MM.1S (cell line): ENCODE results near the gene SYT17.

Source experiments
- DNase-seq: peaks from one replicate; pipeline ENCODE4 v3.0.0-alpha.2; 2015
- H2AFZ ChIP-seq: fragments of 300-600 bp; sonication (generic); 2 replicates; pipeline ENCODE4 v1.6.0; 2016; ENCODE audit warnings: antibody characterized with exemption, low read length
- H3F3A ChIP-seq: fragments of 300-600 bp; sonication (generic); 2 replicates; pipeline ENCODE4 v1.6.1; 2016; ENCODE audit warnings: mild to moderate bottlenecking, antibody characterized with exemption, low read length, moderate library complexity, mixed read lengths; ENCODE audit not compliant: insufficient read depth
- H3K27ac ChIP-seq: fragments of 300-600 bp; sonication (generic); 2 replicates; pipeline ENCODE4 v1.5.1; 2016; ENCODE audit warnings: mild to moderate bottlenecking, low read length
- H3K27me3 ChIP-seq: fragments of 300-600 bp; sonication (generic); replicated peaks from 2 replicates; pipeline ENCODE4 v1.6.0; 2016; ENCODE audit warnings: low read length; ENCODE audit not compliant: insufficient read depth
- H3K36me3 ChIP-seq: fragments of 300-600 bp; sonication (generic); replicated peaks from 2 replicates; pipeline ENCODE4 v1.6.1; 2016; ENCODE audit warnings: mild to moderate bottlenecking, low read length, mixed read lengths; ENCODE audit not compliant: insufficient read depth
- H3K4me1 ChIP-seq: fragments of 300-600 bp; sonication (generic); 2 replicates; pipeline ENCODE4 v1.6.1; 2016; ENCODE audit warnings: low read length, mixed read lengths
- H3K4me2 ChIP-seq: fragments of 300-600 bp; sonication (generic); 2 replicates; pipeline ENCODE4 v1.6.0; 2016; ENCODE audit warnings: low read depth, low read length
- H3K4me3 ChIP-seq: fragments of 300-600 bp; sonication (generic); 2 replicates; pipeline ENCODE4 v1.5.1; 2016; ENCODE audit warnings: low read length, mixed read lengths
- H3K79me2 ChIP-seq: fragments of 300-600 bp; sonication (generic); 2 replicates; pipeline ENCODE4 v1.6.1; 2016; ENCODE audit warnings: mixed run types, low read length, mixed read lengths
- H3K9ac ChIP-seq: fragments of 300-600 bp; sonication (generic); 2 replicates; pipeline ENCODE4 v1.6.1; 2016; ENCODE audit warnings: low read length, mixed read lengths
- H3K9me2 ChIP-seq: fragments of 300-600 bp; sonication (generic); replicated peaks from 2 replicates; pipeline ENCODE4 v1.6.1; 2016; ENCODE audit warnings: mild to moderate bottlenecking, low read length, mixed read lengths; ENCODE audit not compliant: insufficient read depth
- H3K9me3 ChIP-seq: fragments of 300-600 bp; sonication (generic); replicated peaks from 2 replicates; pipeline ENCODE4 v1.6.1; 2016; ENCODE audit warnings: mild to moderate bottlenecking, low read length, mixed read lengths; ENCODE audit not compliant: insufficient read depth
- H4K20me1 ChIP-seq: fragments of 300-600 bp; sonication (generic); 2 replicates; pipeline ENCODE4 v1.6.1; 2016; ENCODE audit warnings: mild to moderate bottlenecking, low read length, moderate library complexity, mixed read lengths; ENCODE audit not compliant: insufficient read depth
- EZH2 ChIP-seq: fragments of 300-600 bp; sonication (generic); optimal IDR thresholded peaks from 2 replicates; pipeline ENCODE3; 2017; ENCODE audit warnings: low read depth, mild to moderate bottlenecking, antibody characterized with exemption, low read length, mixed read lengths
- EZH2phosphoT487 ChIP-seq: fragments of 300-600 bp; sonication (generic); IDR thresholded peaks from 2 replicates; pipeline ENCODE4 v1.6.1; 2018; ENCODE audit warnings: antibody characterized with exemption, low read length
- TF ChIP-seq, protein P1 (sequence below): fragments of 300-600 bp; sonication (generic); IDR thresholded peaks from 2 replicates; pipeline ENCODE4 v1.5.1; 2016; ENCODE audit warnings: antibody characterized with exemption, low read length, mixed read lengths

Gene SYT17

DNA sequence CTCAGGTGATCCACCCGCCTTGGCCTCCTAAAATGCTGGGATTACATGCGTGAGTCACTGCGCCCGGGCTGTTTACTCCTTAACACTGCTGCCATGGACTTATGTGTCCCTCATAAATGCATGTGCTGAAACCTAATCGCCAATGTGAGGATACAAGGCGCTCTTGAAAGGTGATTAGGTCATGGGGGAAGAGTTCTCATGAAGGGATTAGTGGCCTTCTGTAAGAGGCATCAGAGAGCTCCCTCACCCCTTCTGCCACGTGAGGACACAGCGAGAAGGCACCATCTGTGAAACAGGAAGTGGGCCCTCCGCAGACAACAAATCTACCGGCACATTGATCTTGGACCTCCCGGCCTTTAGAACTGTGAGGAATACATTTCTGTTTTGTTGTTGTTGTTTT, 35.1 kb upstream of the SYT17 start:
- Histone ChIP-seq H2AFZ (no peak overlapping the region), H3K4me1 (no peaks in the 10 kb centered on the region)
- TF ChIP-seq, protein P1, sequence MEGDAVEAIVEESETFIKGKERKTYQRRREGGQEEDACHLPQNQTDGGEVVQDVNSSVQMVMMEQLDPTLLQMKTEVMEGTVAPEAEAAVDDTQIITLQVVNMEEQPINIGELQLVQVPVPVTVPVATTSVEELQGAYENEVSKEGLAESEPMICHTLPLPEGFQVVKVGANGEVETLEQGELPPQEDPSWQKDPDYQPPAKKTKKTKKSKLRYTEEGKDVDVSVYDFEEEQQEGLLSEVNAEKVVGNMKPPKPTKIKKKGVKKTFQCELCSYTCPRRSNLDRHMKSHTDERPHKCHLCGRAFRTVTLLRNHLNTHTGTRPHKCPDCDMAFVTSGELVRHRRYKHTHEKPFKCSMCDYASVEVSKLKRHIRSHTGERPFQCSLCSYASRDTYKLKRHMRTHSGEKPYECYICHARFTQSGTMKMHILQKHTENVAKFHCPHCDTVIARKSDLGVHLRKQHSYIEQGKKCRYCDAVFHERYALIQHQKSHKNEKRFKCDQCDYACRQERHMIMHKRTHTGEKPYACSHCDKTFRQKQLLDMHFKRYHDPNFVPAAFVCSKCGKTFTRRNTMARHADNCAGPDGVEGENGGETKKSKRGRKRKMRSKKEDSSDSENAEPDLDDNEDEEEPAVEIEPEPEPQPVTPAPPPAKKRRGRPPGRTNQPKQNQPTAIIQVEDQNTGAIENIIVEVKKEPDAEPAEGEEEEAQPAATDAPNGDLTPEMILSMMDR, result no peak
- TF ChIP-seq EZH2phosphoT487 (no peak), EZH2 (no peak)

DNA sequence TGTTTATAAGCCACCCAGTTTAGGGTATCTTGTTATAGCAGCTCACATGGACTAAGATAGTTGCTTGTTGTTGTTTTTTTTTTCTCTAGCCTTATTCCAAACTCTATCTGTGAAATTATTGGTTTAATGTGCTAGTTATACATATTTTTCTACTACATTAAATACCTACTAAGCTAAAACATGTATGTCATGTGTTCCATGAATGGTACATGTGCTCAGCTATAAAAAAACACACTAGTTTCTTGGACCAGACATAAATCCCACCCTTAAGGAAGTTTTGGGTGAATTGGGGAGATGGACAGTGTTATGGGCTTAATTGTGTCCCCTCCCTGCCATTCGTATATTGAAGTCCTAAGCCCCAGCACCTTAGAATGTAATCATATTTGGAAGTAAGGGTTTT, 34.4 kb upstream of the SYT17 start:
- no peaks in the 10 kb centered on the region for H3K79me2 ChIP-seq
- no peak overlapping the region for H3K4me3 ChIP-seq
- H3K9me2 ChIP-seq, result no peaks in the 10 kb centered on the region
- no peak for DNase-seq
- H3K27ac ChIP-seq, result no peak overlapping the region
- no peak overlapping the region for H3K9ac ChIP-seq
- H3K36me3 ChIP-seq, result no peaks in the 10 kb centered on the region
- no peak overlapping the region for H2AFZ ChIP-seq
- H3K9me3 ChIP-seq, result no peaks in the 10 kb centered on the region
- H3K4me2 ChIP-seq, result no peak overlapping the region
- H3K27me3 ChIP-seq, result no peaks in the 10 kb centered on the region
- no peaks in the 10 kb centered on the region for H4K20me1 ChIP-seq
- TF ChIP-seq EZH2phosphoT487, result no peak
- TF ChIP-seq EZH2, result no peak
- TF ChIP-seq, protein P1, result no peak
- no peaks in the 10 kb centered on the region for H3F3A ChIP-seq
- H3K4me1 ChIP-seq, result no peaks in the 10 kb centered on the region

More for the DNA sequence above, 35.1 kb upstream of the SYT17 start:
- Histone ChIP-seq H3K27me3 (no peaks in the 10 kb centered on the region), H3K4me3 (no peak overlapping the region), H3K9ac (no peak overlapping the region), H3K9me3 (no peaks in the 10 kb centered on the region), H3K27ac (no peak overlapping the region), H3K4me2 (no peak overlapping the region), H3K36me3 (no peaks in the 10 kb centered on the region), H4K20me1 (no peaks in the 10 kb centered on the region), H3K9me2 (no peaks in the 10 kb centered on the region), H3F3A (no peaks in the 10 kb centered on the region), H3K79me2 (no peaks in the 10 kb centered on the region)
- DNase-seq, result no peak

DNA sequence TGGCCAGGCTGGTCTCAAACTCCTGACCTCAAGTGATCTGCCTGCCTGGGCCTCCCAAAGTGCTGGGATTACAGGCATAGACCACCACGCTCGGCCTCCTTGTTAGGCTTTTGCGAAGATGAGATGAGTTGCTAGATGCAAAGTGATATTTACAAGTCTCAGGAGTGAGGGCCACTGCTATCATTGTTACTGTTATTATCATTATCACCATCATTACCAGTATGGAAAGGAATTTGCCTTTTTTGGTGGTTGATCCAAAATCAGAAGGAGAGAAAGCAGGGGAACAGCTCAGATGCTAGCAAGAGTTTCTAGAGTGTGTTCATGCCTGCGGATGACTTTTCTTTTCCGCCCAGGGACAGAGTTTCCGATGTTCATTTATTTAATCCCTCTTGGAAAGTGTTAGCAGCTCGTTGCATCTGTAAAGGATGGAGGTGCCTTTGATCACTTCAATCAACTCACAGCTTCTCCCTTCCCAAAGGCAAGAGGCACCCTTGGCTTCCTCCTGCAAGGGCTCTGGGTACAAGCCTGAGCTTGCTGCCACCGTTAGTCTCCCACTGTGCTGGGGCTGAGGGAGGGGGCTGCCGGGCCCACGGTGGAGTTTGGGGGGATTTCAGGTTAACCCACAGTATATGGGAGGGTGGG, 32.7 kb upstream of the SYT17 start:
- Histone ChIP-seq H4K20me1 (no peaks in the 10 kb centered on the region), H3K4me3 (no peak overlapping the region), H3K36me3 (no peaks in the 10 kb centered on the region), H3K9ac (no peak overlapping the region), H3K79me2 (no peaks in the 10 kb centered on the region), H3K27ac (no peak overlapping the region), H3K4me1 (no peaks in the 10 kb centered on the region), H3F3A (no peaks in the 10 kb centered on the region), H3K9me3 (no peaks in the 10 kb centered on the region), H3K4me2 (no peak overlapping the region), H3K9me2 (no peaks in the 10 kb centered on the region), H3K27me3 (no peaks in the 10 kb centered on the region), H2AFZ (no peak overlapping the region)
- no peak for DNase-seq
- no peak for TF ChIP-seq EZH2
- TF ChIP-seq, protein P1, result no peak
